GM18517 (cell line): ENCODE results near the gene INPP5A.
"Not testable (repeated sequence)": the region's sequence is repeated elsewhere in the genome, so short reads cannot be mapped to it uniquely, and the experiment has no call there.

ENCODE experiments used
- ATAC-seq: cut with Tn5 transposase; IDR thresholded peaks from one replicate; pipeline ENCODE4 v1.9.1; 2021; ENCODE audit warnings: mild to moderate bottlenecking, moderate library complexity; ENCODE audit not compliant: unreplicated experiment

Gene INPP5A

DNA sequence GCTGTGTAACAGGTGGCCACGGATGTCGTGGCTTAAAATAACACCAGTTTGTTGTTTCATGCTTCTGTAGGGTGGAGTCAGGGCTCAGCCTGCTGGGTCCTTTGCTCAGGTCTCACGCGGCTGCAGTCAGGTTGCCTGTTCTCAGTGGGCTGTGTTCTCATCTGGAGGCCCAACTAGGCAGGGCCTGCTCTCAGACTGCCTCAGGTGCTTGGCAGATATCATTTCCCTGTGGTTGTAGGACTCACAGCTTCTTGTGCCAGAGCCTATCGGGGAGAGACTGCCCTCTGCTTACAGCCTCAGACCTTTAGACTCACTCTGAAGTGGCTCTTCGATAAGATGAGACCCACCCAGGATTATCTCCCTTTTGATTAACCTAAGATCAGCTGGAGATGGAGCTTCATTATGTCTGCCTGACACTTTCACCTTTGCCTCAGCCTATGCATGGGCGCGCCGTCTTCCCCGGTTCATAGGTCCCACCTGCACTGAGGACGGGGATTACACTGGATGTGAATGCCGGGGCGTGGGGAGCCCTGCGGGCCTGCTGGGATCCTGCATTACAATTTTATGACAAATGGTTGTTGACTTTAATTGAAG, 55.3 kb downstream of the INPP5A start:
- peak; percentile 4 for ATAC-seq

GRCh38 chr10:132593389-132593788, 55.8 kb downstream of the INPP5A start:
- ATAC-seq, result peak; percentile 81

- ATAC-seq, result peak; percentile 17
These were observed 56.6 kb downstream of the INPP5A start for GRCh38 chr10:132593900-132594876.

- ATAC-seq, result no peak
These were observed 57.4 kb downstream of the INPP5A start for GRCh38 chr10:132595021-132595420.

DNA sequence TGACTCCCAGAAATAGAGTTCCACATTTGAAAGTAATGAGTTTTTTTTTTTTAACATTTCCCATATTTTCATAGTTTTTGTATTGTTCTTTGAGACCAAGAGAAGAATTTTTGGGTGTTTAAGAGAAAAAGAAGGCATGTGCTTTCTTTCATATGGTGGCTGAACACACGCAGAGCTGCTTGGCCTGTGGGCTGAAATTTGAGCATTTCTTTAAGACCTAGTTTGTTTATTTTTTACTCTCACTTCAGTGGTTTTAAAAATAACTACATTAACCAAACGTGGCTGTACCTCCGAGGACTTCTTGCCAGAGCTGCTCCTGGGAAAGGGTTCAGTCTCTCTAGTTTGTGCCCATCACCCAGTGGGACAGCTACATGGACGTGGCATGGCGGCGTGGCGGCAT, 58.3 kb downstream of the INPP5A start:
- no peak for ATAC-seq

DNA sequence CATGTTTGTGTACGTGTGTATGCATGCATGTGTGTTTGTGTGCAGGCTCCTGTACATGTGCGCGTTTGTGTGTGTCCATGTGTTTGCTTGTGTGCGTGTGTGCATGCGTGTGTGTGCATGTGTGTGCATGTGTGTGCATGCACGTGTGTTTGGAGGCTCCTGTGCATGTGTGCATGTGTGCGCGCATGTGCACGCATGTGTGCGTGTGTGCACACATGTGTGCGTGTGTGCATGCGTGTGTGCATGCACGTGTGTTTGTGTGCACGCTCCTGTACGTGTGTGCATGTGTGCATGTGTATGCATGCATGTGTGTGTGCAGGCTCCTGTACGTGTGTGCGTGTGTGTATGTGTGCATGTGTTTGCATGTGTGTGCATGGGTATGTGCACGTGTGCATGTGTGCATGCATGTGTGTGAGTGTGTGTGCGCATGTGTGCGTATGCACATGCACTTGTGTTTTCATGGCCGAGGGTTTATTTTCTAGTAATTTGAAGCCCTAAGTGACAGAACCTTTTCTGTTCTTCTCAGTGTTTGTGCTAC, 59.2 kb downstream of the INPP5A start:
- ATAC-seq, result no peak

DNA sequence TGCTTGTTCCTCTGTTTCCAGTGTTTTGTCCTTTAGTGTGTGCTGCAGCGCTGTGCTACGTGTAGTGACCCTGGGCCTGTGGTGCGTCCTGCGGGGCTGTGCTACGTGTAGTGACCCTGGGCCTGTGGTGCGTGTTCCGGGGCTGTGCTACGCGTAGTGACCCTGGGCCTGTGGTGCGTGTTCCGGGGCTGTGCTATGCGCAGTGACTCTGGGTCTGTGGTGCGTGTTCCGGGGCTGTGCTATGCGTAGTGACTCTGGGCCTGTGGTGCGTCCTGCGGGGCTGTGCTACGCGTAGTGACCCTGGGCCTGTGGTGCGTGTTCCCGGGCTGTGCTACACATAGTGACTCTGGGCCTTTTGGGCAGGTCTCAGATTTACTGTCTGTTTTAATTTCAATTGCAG, 60.1 kb downstream of the INPP5A start:
- ATAC-seq, result no peak

GRCh38 chr10:132599023-132599618, 61.5 kb downstream of the INPP5A start:
- not testable (repeated sequence) for ATAC-seq

GRCh38 chr10:132599732-132600131, 62.1 kb downstream of the INPP5A start:
- ATAC-seq, result no peak

- ATAC-seq, result no peak
These were observed 62.8 kb downstream of the INPP5A start for GRCh38 chr10:132600416-132600815.

DNA sequence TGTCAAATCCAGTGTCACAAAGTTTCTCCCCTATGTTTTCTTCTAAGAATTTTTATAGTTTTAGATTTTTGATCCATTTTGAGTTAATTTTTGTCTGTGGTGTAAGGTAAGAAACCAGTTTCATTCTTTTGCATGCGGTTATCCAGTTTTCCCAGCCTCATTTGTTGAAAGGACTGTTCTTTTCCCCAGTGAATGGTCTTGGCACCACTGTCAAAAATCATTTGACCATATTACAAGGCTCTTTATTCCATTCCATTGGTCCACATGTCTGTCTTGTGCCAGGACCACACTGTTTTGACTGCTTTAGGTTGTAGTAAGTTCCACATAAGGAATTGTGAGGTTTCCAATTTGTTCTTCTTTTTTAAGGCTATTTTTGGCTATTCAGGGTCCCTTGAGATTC, 64.0 kb downstream of the INPP5A start:
- no peak for ATAC-seq

DNA sequence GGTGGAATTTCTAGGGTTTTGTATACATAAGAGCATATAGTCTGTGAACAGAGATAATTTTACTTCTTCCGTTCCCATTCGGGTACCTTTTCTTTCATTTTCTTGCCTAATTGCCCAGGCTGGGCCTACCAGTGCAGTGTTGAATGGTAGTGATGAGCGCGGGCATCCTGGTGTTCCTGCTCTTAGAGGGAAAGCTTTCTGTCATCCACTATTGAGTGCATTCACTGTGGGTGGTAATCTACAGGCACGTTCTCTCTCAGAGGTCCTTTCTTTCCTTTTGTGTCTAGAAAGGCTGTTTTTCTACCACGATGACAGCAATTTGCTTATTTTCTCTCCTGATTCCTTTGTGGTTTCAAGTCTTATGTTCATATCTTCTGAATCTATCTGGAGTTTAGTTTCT, 65.0 kb downstream of the INPP5A start:
- no peak for ATAC-seq

- ATAC-seq, result no peak
These were observed 66.4 kb downstream of the INPP5A start for GRCh38 chr10:132603851-132604533.

DNA sequence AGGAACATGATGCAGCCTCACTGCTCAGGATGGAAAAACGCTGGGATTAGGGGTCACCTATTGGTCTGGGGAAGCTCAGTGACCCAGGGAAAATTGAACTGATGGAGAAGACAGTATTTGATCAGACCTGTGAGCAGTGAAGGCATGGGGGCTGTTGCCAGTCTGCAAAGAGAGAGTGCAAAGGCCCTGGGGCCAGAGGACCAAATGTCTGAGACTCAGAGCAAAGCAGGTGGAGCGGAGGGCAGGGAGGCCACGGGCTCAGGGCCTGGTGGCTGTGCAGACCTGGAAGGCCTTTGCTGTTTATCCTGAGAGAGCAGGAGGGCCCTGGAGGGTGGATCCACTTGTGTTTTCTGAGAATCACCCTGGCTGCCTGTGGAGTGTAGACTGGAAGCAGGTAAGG, 67.1 kb downstream of the INPP5A start:
- ATAC-seq, result no peak

DNA sequence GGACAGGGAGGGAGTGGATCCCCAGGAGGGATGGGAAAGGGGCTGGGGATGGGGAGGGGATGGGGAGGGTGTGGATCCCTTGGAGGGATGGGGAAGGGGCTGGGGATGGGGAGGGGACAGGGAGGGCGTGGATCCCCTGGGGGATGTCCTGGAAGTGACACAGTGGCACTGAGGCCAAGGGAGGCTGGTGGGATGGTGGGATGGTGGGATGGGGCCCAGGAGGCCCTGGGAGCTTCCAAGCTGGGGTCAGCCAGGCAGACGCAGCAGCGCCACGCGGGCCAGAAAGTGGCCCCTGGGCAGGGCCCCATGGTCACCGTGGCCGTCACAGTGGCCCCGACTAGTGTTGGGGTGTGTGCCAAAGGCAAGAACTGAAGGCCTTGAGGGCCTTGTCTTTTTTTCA, 67.8 kb downstream of the INPP5A start:
- ATAC-seq, result no peak

DNA sequence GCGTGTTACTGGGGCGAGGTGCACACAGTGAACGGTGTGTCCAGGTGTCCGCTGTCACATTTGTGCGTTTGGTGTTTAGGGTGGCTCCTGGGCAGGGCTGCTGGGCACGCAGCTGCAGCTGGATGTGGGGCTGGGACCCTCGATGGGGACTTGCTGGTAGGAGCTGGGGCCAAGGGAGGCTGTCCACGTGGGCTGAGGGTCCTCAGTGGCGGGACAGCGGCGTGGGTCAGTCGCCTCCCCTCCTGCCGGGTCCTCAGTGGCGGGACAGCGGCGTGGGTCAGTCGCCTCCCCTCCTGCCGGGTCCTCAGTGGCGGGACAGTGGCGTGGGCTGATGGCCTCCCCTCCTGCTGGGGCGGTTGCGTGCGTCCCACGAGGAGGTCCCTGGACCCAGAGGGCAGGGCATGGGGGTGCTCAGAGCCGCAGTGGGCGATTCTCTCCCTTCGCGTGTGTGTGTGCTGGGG, 68.5 kb downstream of the INPP5A start:
- ATAC-seq, result no peak

GRCh38 chr10:132606536-132607316, 69.1 kb downstream of the INPP5A start:
- ATAC-seq, result no peak

DNA sequence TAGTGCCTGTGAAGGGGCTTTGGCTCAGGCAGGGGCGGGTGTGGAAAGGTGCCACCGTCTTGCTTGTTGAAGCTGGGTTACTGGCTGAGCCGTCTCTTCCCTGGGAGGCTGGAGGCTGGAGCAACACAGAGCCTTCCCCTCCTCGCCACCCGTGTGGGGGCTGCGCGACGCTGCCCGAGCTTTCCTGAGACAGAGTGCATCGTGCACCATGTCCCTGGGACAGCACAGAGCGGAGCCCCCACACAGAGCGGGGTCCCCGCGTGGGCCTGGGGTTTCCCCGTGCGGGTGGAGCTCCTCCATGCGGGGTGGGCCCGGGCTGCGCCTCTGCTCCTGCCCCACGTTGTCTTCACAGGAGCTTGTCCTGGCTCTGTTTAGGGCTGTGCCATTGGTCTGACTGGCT, 69.9 kb downstream of the INPP5A start:
- no peak for ATAC-seq

DNA sequence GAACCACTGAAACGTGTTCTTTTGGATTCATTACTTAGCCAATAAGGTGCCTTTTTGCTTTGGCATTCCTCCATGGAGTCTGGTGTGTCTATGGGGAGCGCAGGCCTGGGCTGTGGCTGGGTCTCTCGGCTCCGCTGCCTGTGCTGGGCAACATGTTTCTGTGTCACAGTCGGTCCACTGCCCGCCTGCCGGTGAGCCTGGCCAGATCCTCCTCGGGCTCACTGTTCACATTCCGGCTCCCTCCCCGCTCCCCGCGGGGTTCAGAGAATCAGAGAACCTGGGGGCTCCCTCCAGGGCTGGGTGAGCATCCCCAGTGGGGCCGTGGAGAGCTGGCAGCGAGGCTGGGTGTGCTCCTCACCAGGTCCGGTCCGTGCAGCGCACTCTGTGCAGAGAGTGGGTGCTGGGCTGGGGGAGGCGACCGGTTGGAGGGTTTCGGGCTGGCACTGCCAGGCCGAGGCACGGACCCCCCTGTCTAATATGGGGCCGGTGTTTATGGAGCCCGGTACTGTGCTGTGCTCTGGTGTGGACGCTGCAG, 70.4 kb downstream of the INPP5A start:
- no peak for ATAC-seq
